NCI-H82 treated with DMSO at 0.1 percent for 48 hours (cell line): ENCODE results near the gene NELFB.
"Not testable (repeated sequence)": the region's sequence is repeated elsewhere in the genome, so short reads cannot be mapped to it uniquely, and the experiment has no call there.

Source experiments
- DNase-seq: peaks from one replicate; lab custom pipeline; 2025; ENCODE audit not compliant: unreplicated experiment; lab: John Stamatoyannopoulos, UW

Gene NELFB

DNA sequence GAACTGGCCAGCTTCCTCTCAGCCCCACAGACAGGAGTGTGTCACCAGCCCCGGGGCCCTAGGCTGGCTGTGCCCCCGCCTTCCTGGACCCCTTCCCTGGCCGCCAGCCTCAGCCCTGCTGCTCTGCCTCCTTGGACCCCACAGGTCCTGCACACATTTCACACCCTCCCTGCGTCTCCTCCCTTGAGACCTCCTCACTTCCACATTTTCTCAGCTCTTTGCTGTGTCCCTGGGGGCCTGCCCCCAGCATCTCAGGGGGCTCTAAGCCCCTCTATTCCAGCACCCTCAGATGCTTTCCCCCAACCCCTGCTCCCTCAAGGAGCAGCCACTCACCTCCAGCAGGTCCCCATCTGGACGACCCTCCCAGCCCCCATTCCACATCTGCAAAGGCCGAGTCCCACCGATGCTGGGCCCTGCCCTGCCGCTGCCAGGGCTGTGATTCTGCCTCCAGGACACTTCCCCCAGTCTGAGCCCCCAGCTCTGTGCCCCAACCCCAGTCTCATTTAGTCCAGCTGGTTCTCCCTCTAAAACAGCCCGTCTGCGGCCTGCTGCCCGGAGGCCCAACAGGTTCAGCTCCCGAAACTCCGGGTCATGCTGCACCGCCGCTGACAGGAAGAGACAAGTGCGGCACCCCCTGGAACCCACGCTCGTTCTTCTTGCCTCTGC, 20.2 kb upstream of the NELFB start:
- no peak for DNase-seq

DNA sequence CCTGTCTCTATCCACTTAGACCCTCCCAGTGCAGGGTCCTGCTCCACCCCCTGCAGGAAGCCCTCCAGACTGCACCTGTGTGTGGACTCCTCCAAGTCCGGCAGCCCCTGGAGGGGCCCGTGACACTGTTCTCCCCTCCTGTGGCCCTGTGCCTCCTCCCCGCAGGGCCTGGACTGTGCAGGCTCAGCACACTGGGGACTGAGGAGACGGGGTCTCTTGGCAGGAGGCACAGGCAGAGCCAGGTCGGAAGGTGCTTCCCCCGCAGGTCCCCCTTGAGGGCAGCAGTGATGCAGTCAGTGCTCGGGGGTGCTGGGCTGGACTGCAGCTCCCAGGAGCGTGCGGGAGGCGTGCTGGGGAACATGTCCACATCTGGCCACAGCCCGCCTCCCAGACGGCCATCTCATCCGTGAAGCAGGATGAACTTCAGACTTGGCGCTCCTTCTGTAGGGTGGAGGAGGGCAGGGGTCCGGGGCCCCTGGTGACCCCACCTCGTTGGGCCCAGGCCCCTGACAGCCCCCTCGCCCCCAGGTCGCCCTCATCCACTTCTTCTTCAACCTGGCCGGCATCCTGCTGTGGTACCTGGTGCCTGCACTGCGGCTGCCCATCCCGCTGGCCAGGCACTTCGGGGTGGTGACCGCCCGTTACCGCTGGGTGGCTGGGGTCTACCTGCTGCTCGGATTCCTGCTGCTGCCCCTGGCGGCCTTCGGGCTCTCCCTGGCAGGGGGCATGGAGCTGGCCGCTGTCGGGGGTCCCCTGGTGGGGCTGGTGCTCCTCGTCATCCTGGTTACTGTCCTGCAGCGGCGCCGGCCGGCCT, 19.5 kb upstream of the NELFB start:
- no peak for DNase-seq

DNA sequence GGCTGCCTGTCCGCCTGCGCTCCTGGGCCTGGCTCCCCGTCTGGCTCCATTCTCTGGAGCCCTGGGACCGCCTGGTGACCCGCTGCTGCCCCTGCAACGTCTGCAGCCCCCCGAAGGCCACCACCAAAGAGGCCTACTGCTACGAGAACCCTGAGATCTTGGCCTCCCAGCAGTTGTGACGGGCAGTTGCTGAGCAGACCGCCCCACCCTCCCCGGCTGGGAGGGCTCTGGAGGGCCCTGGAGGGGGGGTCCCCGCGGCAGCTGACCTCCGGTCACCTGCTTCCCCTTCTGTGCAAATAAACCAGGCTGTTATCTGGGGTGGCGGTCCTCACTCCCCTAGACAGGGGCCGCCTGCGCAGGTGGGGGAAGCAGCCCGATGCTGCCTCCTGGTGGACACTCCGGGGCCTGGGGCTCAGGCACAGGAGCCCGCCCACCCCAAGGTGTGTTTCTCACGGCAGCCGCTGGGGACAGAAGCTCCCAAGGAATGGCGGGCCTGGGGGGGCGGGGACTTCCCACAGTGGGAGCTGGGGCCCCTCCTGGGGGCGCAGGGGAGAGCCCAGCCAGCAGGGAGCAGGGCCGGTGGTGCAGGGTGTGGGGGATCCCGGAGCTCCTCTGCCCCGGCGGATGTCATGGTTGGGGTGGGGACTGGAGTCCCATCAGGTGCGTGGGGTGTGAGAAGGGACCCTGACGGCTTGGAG, 18.7 kb upstream of the NELFB start:
- peak; percentile 69 for DNase-seq

DNA sequence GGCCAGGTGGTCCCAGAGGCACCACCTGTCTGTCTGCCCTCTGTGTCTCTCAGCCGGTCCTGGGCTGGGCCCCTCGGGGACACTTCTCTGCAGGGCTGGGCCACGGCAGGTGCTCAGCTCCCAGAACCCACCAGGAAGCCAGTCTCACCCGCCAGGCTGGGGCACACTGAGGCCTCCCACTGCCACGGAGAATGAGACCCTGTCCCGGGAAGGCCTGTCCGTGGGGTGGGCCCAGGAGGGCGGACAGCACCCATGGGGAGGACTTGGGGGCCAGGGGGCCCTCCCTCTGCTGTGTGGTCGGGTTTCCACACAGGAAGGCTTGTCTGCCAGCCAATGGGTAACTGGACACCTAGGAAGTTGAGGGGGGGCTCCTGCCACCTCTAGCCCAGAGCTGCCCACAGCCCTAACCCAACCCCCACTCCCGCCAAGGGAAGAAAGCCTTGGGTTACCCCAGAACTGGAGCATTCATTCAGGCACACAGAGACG, 18.1 kb upstream of the NELFB start:
- DNase-seq: no peak

DNA sequence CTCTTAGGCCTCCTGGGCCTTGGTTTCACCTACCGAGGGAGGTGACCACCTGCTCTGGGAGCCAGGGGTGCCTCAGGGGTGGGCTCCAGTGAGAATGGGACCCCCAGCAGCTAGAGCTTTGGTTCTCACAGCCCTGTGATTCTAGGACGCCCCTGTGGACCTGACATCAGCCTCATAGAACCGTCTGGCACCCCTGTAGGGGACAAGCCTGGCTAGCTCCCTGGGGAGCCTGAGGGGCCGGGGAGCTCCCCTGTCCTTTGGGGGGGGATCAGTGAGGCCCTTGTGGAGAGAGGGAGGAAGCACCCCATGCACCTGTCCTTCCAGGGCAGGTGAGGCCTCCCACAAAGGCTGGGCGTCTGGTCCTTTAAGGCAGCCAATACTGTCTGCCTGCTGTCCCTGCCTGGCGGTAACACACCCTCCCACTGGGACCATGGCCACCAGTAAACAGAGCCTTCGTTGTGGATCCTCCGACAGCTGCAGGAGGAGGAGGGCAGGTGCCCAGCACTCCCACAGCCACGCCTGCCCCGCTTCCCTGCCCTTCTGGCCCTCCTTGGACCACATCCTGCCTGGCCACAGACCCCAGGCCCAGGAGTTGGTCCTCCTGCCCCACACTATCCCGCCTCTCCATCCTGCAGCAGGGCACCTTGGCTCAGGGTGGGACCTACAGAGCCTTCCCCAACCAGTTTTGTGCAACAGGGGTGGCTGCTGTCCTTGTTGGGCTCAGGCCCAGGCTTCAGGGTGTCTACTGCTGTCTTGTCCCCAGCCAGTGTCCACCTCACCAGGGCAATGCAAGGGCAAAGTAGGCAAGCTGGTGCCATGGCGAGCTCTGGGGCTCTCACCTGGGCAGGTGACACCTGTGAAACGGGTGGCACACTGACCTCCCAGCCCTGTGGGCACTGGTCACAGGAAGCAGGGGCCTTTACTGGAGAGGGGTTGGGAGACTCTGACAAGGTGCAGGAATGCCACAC, 17.1 kb upstream of the NELFB start:
- DNase-seq: no peak

DNA sequence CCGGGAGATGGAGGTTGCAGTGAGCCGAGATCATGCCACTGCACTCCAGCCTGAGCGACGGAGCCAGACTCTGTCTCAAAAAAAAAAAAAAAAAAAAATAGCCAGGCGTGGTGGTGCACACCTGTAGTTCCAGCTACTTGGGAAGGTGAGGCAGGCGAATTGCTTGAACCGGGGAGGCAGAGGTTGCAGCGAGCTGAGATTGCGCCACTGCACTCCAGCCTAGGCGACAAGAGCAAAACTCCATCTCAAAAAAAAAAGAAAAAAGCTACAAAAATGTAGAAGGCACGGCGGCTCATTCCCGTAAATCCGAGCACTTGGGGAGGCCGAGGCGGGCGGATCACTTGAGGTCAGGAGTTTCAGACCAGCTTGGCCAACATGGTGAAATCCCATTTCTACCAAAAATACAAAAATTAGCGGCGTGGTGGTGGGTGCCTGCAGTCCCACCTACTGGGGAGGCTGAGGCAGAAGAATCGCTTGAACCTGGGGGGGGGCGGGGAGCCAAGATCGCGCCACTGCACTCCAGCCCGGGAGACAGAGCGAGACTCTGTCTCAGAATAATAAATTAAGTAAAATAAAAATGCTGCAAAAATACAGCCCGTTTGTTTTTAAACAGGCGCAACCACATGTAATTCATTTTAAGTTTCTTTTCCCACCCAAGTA, 15.5 kb upstream of the NELFB start:
- DNase-seq: not testable (repeated sequence)

DNA sequence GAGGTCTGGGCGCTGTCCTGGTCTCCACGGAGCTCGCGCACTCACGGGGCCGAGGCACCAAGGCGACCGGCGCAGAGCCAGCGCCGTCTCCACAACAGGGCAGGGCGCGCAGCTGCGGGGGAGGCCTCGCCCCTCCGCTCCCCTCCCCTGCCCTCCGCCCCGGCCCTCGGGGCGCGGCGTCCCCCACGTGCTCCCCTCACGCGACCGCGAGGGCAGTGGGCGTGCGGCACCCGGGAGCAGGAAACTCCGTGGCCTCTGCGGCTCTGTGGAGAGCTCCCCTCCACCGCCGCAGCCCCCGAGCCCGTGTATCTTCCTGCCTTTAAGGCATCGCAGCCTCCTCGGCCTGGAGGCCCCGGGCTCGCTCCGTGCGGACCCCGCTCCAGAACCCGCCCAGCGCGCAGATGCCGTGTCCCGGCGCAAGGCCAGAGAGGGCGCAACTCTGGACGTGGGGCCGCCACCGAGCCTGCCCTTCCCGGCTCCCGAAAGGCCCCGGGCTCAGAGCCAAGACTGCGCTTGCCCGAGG, 14.7 kb upstream of the NELFB start:
- DNase-seq: no peak

DNA sequence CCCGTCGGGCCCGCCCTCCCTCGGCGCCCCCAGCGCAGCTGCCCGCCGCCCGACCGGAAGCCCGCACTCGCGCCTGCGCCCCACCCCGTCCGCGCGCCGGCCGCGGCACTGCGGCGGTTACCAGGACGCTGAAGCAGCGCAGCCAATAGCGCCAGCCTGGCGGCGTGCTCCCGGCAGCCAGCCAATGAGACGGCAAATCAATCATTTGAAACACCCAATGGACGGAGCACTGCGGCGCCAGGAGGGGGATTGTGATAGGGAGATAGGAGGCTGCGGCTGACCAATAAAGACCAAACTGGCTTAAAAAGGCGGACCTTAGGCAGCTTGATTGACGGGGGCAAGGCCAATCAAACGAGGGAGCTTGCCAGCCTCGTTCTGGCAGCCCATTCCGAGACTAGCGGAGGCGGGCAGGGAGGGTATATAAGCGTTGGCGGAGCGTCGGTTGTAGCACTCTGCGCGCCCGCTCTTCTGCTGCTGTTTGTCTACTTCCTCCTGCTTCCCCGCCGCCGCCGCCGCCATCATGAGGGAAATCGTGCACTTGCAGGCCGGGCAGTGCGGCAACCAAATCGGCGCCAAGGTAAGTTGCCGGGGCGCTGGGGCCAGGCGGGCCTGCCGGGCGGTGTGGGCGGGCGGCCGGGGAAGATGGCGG, 14.2 kb upstream of the NELFB start, which contains the start of gene TUBB4B:
TSS of gene TUBB4B (plus strand) at position 447 of the 649 bp plus-strand sequence. CDS start at position 521, 74 bp downstream.
- DNase-seq: peak; percentile 99

DNA sequence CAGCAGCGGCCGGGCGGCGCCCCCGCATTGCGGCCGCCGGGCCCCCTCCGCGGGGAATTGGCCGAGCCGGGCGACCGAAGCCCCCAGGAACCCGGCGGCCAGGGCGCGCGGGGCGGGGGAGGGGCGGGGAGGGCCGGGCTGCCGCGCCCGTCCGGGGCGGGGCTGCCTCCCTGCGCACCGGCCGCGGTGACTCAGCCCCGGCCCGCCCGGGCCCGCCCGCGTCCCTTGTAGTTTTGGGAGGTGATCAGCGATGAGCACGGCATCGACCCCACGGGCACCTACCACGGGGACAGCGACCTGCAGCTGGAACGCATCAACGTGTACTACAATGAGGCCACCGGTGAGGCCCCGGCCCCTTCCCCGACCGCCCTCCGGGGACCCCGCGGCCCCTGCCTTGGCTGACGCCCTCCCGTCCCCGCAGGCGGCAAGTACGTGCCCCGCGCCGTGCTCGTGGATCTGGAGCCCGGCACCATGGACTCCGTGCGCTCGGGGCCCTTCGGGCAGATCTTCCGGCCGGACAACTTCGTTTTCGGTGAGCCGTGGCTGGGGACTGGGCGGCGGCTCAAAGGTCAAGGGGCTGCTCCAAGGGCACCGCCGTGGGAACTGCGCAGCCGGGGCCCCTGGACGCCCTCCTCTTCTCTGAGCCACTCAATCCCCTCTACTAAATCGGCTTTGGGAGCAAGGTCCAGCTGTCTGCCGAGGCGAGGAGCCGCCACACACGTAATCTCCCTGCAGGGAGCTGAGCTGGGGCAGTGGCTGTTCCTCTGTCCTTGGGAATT, 13.4 kb upstream of the NELFB start:
- peak; percentile 64 for DNase-seq

DNA sequence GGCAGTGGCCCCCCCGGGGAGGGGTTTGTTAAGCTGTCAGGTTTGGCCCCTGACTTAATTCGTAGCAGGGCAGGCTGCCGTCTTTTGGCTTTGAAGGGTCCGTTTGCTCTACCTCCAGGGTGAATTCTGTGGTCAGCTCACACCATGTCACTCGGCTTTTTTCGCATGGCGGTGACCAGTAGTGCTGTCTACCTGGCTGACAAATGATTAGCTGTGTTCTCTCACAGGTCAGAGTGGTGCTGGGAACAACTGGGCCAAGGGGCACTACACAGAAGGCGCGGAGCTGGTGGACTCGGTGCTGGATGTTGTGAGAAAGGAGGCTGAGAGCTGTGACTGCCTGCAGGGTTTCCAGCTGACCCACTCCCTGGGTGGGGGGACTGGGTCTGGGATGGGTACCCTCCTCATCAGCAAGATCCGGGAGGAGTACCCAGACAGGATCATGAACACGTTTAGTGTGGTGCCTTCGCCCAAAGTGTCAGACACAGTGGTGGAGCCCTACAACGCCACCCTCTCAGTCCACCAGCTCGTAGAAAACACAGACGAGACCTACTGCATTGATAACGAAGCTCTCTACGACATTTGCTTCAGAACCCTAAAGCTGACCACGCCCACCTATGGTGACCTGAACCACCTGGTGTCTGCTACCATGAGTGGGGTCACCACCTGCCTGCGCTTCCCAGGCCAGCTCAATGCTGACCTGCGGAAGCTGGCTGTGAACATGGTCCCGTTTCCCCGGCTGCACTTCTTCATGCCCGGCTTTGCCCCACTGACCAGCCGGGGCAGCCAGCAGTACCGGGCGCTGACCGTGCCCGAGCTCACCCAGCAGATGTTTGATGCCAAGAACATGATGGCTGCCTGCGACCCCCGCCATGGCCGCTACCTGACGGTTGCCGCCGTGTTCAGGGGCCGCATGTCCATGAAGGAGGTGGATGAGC, 12.6 kb upstream of the NELFB start:
- no peak for DNase-seq

DNA sequence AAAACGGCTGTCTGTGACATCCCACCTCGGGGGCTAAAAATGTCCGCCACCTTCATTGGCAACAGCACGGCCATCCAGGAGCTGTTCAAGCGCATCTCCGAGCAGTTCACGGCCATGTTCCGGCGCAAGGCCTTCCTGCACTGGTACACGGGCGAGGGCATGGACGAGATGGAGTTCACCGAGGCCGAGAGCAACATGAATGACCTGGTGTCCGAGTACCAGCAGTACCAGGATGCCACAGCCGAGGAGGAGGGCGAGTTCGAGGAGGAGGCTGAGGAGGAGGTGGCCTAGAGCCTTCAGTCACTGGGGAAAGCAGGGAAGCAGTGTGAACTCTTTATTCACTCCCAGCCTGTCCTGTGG, 11.9 kb upstream of the NELFB start:
- not testable (repeated sequence) for DNase-seq

DNA sequence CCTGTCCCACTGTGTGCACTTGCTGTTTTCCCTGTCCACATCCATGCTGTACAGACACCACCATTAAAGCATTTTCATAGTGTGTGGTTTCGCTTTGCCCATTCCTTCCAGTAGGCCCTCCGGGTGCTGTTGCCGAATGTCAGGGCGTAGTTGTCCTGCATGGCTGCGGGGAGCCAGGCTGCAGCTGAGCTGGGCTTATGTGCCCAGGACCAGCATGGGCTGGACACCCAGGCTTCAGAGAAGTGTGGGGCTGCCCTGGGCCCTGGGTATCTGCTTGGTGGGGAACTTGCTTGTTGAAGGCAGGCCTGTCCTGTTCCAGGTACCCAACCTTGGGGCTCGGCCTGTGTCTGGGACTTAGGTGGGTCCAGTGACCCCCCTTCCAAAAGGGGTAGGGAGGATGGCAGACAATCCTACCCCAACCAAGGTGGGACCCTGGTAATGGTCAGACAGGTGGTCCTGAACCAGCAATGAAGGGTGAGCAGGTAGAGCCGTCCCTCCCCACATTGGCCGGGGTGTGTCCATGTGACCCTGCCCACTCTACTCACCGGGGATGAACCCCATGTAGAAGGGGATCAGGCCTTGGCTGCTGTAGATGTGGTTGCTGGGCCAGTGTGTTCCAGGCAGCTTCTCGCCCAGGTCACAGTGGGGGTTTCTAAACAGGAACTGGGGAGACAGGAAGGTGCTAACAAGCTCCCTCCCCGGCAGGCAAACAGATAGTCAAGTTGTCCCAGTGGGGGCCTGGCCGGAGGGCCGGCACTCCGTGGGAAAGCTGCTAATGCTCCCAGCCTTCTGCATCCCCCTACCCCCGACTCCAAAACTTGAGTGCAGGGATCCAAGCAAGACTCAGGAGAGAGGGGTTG, 11.3 kb upstream of the NELFB start:
- no peak for DNase-seq

DNA sequence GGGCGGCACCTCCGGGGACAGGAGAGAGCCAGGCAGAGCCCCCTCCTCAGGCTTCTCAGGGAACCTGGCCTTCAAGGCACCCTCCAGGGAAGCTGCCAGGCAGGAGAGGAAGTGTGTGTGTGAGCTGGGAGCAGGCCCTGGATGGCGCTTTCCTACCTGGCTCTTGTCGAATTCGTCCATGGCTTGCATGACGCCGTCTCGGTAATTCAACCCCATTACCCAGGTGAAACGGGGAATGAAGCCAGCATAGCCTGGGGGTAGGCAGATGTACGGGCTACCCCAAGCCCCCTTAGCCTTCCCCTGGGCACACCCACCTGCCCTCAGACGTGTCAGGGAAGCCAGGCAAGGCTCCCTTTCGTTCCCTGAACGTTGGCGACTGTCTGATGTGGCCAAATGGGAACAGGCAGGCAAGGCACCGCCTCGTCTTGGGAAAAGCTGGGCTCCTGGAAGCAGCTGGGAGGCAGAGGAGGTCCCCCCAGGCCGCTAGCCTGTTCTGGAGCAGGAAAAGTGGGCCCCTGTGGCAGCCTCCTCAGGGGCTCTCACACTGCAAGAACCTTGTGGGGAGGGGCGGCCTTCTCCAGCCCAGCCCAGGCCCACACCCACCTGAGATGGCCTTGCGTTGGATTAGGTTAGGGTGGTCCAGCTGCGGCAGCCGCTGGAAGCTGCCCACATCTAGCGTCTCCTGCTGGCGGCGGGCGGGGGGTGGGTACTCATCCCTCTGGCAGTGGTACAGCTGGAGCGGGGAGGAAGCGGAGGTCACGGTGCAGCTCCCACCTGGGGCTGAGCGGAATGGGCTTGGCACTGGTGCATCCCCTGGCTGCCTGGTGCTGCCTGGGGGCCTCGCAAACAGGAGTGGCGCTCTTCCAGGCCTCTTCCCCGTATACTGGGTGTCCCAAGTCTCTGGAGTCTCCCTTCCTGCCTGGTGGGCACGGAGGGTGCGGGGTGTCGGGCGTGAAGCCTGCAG, 10.4 kb upstream of the NELFB start:
- no peak for DNase-seq

DNA sequence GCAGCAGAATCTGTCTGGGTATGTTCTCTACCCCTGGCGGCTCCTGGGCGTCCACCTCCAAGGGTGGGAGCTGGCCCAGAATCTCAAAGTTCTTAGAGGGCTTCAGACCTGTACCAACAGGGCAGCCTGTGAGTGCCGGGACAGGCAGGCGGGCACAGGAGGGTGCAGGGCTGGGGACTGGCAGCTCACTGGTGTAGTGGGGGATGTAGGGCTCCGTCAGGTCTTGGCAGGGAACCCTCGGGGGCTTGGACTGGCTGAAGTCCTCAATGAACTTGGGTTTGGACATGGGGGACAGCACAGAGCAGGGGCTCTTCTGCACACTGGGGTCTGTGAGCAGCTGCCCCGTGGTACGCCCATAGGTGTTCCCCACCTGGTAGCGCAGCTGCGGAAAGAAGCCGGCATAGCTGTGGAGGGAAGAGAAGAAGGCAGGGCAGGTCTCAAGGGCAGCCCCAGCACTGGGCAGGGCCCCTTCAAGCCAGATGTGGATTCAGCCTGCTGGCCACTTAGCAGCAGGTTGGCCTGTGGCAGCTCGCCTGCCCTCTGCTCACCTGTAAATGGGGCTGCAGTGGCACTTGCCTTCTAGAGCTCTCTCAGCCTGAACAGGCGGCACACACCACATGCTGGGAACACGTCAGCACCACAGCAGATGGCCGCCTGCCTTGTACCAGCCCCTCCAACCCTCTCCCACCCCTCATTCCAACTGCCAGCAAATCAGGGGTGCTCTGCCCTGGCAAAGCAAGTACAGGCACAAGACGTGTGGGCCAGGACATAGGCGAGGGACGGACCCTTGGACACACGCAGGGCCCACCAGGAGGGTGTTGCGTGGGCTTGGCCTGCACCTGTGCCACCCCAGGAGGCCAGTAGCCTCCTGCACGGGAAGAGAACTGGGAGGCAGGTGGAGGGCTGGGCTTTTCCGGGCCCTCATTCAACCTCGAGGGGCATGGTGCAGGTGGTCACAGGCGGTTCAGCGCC, 9.4 kb upstream of the NELFB start:
- DNase-seq: no peak
